ENCODE data around the gene ANKS1A.

ANKS1A gene

DNA sequence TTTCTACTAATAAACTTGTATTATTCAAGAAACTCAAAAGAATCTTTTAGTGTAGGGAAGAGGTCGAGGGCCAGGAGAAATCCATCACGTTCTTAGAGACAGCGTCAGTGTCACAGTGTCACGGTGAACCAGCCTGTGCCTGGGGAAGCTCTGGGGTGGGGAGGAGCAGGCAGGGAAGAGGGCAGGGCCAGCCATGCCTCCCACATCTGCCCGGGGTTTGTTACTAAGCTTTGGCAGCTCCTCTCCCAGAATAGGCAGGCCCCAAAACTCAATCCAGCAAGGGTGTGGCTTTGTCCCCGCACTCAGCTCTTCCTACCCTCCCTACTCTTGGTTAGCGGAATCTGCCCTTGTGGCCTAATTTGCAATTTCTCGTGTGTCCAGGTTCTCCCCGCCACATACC lies 179.2 kb downstream of the ANKS1A start:
- Histone ChIP-seq H3K27ac (ENCODE audit: low read depth, low read length) (no peak overlapping the region), H3K9me3 (ENCODE audit: control insufficient read depth, insufficient read depth, low read depth, low read length) (no peaks in the 10 kb centered on the region), H3K36me3 (ENCODE audit: control insufficient read depth, insufficient read depth, low read length) (peaks cover 34% of the 10 kb centered on the region), H3K27me3 (ENCODE audit: control insufficient read depth, insufficient read depth, low read length) (no peaks in the 10 kb centered on the region), H3K9ac (ENCODE audit: low read length) (no peak overlapping the region), H3K4me1 (ENCODE audit: control insufficient read depth, insufficient read depth, low read length) (peaks cover 28% of the 10 kb centered on the region), H3K4me3 (ENCODE audit: low read depth, low read length) (no peak overlapping the region)

DNA sequence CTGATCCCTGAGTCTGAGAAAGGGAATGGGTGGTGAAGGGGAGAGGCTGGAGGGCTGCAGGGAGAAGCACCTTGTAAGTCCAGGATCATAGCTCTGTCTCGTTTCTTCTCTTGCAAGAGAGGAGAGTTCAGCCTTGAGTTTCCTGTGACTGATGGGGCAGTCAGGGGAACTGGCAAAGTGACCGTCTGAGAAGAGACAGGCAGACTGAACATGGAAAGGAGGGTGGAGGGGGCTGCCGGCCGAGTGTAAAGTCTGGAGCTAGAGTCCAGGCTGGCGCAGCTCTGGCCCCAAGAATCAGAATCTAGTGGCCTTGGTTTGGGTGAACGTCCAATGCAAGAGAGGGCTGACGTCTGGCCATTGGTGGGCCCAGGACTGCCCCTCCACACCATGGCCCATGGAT lies 179.6 kb downstream of the ANKS1A start:
- H3K4me1 ChIP-seq (ENCODE audit: control insufficient read depth, insufficient read depth, low read length), result peaks cover 28% of the 10 kb centered on the region
- H3K4me3 ChIP-seq (ENCODE audit: low read depth, low read length), result no peak overlapping the region
- no peaks in the 10 kb centered on the region for H3K27me3 ChIP-seq (ENCODE audit: control insufficient read depth, insufficient read depth, low read length)
- H3K9me3 ChIP-seq (ENCODE audit: control insufficient read depth, insufficient read depth, low read depth, low read length), result no peaks in the 10 kb centered on the region
- H3K27ac ChIP-seq (ENCODE audit: low read depth, low read length), result no peak overlapping the region
- H3K9ac ChIP-seq (ENCODE audit: low read length), result no peak overlapping the region
- H3K36me3 ChIP-seq (ENCODE audit: control insufficient read depth, insufficient read depth, low read length), result peaks cover 31% of the 10 kb centered on the region

DNA sequence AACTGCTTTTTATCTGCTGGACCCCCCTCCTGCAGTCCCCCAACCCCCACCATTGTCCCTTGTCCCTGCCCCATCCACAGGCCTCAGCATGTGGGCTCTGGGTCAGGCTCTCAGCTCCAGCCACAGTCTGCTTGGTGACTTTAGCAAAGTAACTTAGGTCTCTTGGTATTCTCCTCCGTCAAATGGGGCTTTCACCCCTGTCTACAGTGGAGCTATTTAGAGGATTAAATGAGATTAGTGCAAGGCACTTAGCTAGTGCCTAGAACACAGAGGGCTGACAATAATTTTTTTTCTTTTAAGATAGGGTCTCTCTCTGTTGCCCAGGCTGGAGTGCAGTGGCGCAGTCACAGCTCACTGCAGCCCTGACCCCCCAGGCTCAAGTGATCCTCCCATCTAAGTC lies 180.2 kb downstream of the ANKS1A start:
- peaks cover 30% of the 10 kb centered on the region for H3K36me3 ChIP-seq (ENCODE audit: control insufficient read depth, insufficient read depth, low read length)
- H3K4me1 ChIP-seq (ENCODE audit: control insufficient read depth, insufficient read depth, low read length), result peaks cover 28% of the 10 kb centered on the region
- H3K4me3 ChIP-seq (ENCODE audit: low read depth, low read length), result no peak overlapping the region
- H3K9ac ChIP-seq (ENCODE audit: low read length), result no peak overlapping the region
- H3K9me3 ChIP-seq (ENCODE audit: control insufficient read depth, insufficient read depth, low read depth, low read length), result no peaks in the 10 kb centered on the region
- H3K27ac ChIP-seq (ENCODE audit: low read depth, low read length), result no peak overlapping the region
- no peaks in the 10 kb centered on the region for H3K27me3 ChIP-seq (ENCODE audit: control insufficient read depth, insufficient read depth, low read length)

DNA sequence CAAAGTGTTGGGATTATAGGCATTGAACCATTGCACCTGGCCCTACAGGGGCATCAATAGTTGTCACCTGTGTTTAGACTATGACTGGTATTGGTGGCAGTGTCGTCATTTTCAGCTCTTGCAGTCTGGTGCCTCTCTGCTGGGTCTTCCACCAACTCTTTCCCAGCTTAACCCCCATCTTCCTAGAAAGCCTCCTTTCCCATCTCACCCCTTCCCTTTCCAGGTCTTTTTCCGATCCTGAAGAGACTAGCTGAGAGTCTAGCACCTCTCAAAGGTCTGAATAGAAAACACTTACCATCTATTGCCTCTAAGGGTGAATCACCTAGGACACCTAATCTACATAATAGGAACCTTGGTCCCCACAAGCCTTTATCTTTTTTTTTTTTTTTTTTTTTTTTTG lies 181.1 kb downstream of the ANKS1A start:
- no peak overlapping the region for H3K4me3 ChIP-seq (ENCODE audit: low read depth, low read length)
- H3K27me3 ChIP-seq (ENCODE audit: control insufficient read depth, insufficient read depth, low read length), result no peaks in the 10 kb centered on the region
- no peak overlapping the region for H3K9ac ChIP-seq (ENCODE audit: low read length)
- H3K4me1 ChIP-seq (ENCODE audit: control insufficient read depth, insufficient read depth, low read length), result peaks cover 28% of the 10 kb centered on the region
- H3K27ac ChIP-seq (ENCODE audit: low read depth, low read length), result no peak overlapping the region
- H3K36me3 ChIP-seq (ENCODE audit: control insufficient read depth, insufficient read depth, low read length), result peaks cover 30% of the 10 kb centered on the region; the same call in 1 of the 2 replicates
- H3K9me3 ChIP-seq (ENCODE audit: control insufficient read depth, insufficient read depth, low read depth, low read length), result no peaks in the 10 kb centered on the region

DNA sequence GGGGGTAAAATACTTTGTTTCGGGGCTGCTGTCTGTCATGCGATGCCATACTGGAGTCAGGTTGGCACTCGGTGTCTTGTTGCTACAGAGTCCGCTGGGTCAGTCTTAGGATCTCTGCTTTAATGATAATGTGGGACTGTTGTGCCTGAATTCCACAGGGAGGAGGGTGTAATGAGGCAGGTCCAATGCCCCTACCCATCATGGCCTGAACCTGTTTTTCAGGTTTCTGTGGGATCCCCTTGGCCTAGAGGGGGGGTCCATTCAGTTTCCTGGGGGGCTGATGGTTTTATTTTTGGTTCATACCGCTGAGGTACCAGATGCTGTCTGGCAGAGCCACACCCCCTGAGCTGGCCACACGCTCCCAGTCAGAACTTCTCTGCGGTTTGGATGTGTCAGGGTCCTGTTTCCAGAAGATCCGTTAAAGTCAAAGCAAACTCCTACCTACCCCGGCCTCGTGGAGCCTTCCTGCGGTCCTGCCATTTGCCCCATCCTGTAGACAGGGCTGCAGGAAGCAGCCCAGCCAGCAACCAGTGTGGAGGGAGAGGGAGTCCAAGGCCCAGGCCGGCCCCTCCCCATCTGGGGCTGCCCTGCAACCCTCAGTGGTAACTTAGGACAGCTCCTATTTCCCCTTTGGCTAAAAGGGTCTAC lies 182.4 kb downstream of the ANKS1A start:
- H3K4me3 ChIP-seq (ENCODE audit: low read depth, low read length), result no peak overlapping the region
- H3K27me3 ChIP-seq (ENCODE audit: control insufficient read depth, insufficient read depth, low read length), result no peaks in the 10 kb centered on the region
- H3K27ac ChIP-seq (ENCODE audit: low read depth, low read length), result no peak overlapping the region
- peaks cover 28% of the 10 kb centered on the region for H3K4me1 ChIP-seq (ENCODE audit: control insufficient read depth, insufficient read depth, low read length)
- H3K9ac ChIP-seq (ENCODE audit: low read length), result no peak overlapping the region
- H3K36me3 ChIP-seq (ENCODE audit: control insufficient read depth, insufficient read depth, low read length), result peaks cover 20% of the 10 kb centered on the region; the same call in 1 of the 2 replicates
- H3K9me3 ChIP-seq (ENCODE audit: control insufficient read depth, insufficient read depth, low read depth, low read length), result no peaks in the 10 kb centered on the region

DNA sequence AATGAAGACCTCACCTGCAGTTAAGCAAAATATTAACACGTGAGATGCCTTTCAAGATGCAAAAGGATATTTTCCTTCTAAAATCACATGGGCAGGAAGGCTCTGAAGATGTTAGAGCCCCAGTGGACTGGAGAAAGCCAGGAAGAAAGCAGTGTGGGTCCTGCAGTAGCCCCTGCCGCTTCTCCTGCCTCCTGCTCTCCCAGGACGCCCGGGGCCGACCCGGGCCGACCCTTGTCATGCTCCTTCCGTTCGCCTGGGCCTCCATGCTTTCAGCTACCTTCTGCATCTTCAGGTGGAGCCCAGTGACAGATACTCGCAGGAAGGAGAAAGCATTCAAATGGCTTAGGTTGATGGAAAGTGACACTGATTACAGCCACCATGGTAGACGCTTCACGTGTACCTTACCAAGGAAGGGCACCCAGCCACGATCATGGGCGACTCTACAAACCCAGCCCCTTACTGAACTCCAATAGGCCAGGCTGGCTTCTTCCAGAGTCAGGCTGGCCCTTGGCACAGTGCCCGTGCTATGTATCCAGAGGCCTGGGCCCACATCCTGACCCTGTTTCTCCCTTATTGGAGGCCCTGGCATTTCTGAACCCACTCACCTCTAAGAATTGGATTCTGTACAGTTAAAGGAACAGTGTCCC lies 183.1 kb downstream of the ANKS1A start:
- H3K27ac ChIP-seq (ENCODE audit: low read depth, low read length), result no peak overlapping the region
- H3K9me3 ChIP-seq (ENCODE audit: control insufficient read depth, insufficient read depth, low read depth, low read length), result no peaks in the 10 kb centered on the region
- no peak overlapping the region for H3K9ac ChIP-seq (ENCODE audit: low read length)
- peaks cover 28% of the 10 kb centered on the region for H3K4me1 ChIP-seq (ENCODE audit: control insufficient read depth, insufficient read depth, low read length)
- peaks cover 20% of the 10 kb centered on the region for H3K36me3 ChIP-seq (ENCODE audit: control insufficient read depth, insufficient read depth, low read length)
- H3K4me3 ChIP-seq (ENCODE audit: low read depth, low read length), result no peak overlapping the region
- no peaks in the 10 kb centered on the region for H3K27me3 ChIP-seq (ENCODE audit: control insufficient read depth, insufficient read depth, low read length)

DNA sequence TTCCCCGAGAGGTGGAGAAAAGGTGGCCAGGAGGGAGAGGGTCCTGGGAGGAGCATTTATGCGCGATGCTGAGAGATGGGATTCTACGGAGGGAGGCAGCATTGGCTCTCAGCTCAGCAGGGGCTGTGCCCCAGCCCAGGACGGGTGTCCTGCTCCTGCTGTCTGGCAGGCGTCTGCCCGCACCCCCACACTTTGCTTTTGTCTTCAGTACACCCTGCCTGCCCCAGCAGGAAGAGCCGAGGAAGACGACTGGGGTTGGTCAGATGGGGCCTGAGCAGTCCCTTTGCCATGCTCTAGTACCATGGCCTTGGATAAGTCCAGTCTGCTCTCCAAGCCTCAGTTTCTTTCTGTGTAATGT lies 183.6 kb downstream of the ANKS1A start:
- Histone ChIP-seq H3K9ac (ENCODE audit: low read length) (no peak overlapping the region), H3K9me3 (ENCODE audit: control insufficient read depth, insufficient read depth, low read depth, low read length) (no peaks in the 10 kb centered on the region), H3K36me3 (ENCODE audit: control insufficient read depth, insufficient read depth, low read length) (peaks cover 24% of the 10 kb centered on the region), H3K27ac (ENCODE audit: low read depth, low read length) (no peak overlapping the region), H3K27me3 (ENCODE audit: control insufficient read depth, insufficient read depth, low read length) (no peaks in the 10 kb centered on the region), H3K4me3 (ENCODE audit: low read depth, low read length) (no peak overlapping the region), H3K4me1 (ENCODE audit: control insufficient read depth, insufficient read depth, low read length) (peaks cover 28% of the 10 kb centered on the region)

DNA sequence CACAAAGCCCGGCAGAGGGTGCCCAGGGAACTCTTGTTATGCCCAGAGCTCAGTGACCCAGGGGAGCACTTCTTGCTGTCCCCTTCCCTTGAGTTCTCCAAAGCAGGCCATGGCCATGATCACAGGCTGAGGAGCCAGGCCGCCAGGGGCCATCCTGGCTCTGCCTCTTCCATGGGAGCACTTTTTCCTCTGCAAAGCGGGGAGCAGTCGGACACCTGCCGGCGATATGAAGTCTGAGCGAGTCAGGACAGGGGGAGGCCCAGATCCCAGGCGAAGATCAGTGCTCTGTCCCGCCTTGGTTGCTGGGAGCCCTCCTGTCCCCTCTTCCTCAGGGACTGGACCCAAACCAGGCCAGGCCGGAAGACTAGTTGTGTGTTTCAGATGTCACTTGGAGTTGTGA lies 184.2 kb downstream of the ANKS1A start:
- Histone ChIP-seq H3K36me3 (ENCODE audit: control insufficient read depth, insufficient read depth, low read length) (peaks cover 27% of the 10 kb centered on the region), H3K27me3 (ENCODE audit: control insufficient read depth, insufficient read depth, low read length) (no peaks in the 10 kb centered on the region), H3K27ac (ENCODE audit: low read depth, low read length) (no peak overlapping the region), H3K4me3 (ENCODE audit: low read depth, low read length) (no peak overlapping the region), H3K9ac (ENCODE audit: low read length) (no peak overlapping the region), H3K4me1 (ENCODE audit: control insufficient read depth, insufficient read depth, low read length) (peaks cover 27% of the 10 kb centered on the region), H3K9me3 (ENCODE audit: control insufficient read depth, insufficient read depth, low read depth, low read length) (no peaks in the 10 kb centered on the region)

DNA sequence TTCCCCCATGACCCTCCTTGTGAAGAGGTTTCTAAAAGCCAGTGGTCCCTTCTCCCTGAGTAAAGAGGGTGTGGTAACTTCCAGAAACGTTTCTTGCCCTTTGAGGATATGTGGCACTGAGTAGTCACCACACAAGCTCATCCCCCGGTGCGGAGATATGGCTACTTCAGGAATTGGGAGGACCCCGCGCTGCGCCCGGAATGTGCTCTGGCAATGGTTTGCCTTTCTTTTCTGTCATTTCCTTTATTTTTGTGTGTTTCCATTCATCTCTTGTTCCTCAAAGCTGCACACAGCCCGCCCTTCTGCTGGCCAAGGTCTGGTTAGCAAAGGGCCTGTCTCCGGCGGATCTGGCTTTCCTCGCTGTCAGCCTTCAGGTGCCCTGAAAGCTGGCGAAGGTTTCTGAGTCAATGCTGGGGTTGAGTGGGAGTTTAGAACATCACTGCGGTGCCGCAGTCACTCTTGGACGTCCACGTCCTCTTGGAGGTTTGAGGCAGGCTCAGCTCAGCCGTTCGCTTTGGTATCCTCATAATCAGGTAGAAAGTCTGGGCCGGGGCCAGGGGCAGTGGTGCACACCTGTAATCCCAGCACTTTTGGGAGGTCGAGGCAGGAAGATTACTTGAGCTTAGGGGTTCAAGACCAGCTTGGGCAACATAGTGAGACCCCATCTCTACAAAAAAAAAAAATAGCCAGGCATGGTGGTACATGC lies 184.9 kb downstream of the ANKS1A start:
- Histone ChIP-seq H3K36me3 (ENCODE audit: control insufficient read depth, insufficient read depth, low read length) (peaks cover 34% of the 10 kb centered on the region), H3K4me1 (ENCODE audit: control insufficient read depth, insufficient read depth, low read length) (peaks cover 20% of the 10 kb centered on the region), H3K27me3 (ENCODE audit: control insufficient read depth, insufficient read depth, low read length) (no peaks in the 10 kb centered on the region), H3K9ac (ENCODE audit: low read length) (no peak overlapping the region), H3K9me3 (ENCODE audit: control insufficient read depth, insufficient read depth, low read depth, low read length) (no peaks in the 10 kb centered on the region), H3K27ac (ENCODE audit: low read depth, low read length) (no peak overlapping the region), H3K4me3 (ENCODE audit: low read depth, low read length) (no peak overlapping the region)

DNA sequence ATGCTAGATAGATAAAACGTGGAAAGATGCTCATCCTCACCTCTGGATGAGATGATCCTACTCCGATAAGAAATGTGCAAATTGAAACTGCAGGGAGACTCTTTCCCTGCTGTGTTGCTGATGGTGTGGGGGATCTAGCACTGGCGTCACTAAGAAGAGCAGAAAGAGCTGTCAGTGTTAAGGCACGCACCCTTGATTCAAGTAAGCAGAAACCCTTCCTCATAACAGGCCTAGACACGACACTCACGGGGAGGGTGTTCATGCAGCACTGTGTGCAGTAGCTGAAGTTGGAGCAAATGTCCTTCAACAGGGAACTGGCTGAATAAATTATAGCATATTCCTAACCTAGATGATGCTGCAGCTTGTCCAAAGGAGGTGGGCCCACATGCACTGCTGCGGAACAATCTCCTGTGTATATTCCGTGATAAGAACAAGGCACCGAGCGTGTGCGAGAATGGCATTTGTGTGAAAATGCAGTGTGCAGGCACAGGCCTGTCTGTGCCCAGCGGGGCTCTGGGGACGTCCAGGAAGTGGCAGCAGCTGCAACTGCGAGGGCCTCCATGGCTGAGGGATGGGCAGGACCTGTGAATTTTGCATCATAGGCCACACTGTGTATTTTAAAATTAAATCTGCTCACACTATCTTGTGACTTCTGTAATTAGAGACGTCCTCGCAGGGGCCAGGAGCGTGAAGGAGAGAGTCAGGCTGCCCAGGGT lies 188.1 kb downstream of the ANKS1A start:
- no peak overlapping the region for H3K4me3 ChIP-seq (ENCODE audit: low read depth, low read length)
- H3K9me3 ChIP-seq (ENCODE audit: control insufficient read depth, insufficient read depth, low read depth, low read length), result no peaks in the 10 kb centered on the region
- no peaks in the 10 kb centered on the region for H3K27me3 ChIP-seq (ENCODE audit: control insufficient read depth, insufficient read depth, low read length)
- H3K4me1 ChIP-seq (ENCODE audit: control insufficient read depth, insufficient read depth, low read length), result peaks cover 16% of the 10 kb centered on the region
- no peak overlapping the region for H3K9ac ChIP-seq (ENCODE audit: low read length)
- peaks cover 51% of the 10 kb centered on the region for H3K36me3 ChIP-seq (ENCODE audit: control insufficient read depth, insufficient read depth, low read length)
- no peak overlapping the region for H3K27ac ChIP-seq (ENCODE audit: low read depth, low read length)

DNA sequence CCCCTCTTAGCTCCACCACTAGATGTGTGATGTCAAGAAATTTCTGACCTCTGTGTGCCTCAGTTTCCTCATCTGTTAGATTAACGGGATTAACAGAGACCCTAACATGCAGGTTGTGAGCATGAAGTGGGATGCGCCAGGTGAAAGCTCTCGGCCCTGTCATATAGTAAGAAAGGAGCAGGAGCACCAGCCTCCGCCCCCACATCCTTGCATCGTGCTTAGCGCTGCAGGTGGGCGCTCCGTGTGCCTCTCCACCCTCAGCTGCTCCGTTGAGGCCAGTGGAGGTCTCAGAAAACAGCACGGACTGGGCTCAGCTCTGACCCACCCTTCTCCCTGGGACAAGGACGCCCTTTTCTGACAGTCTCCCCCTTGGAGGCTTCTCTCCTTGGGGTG lies 188.7 kb downstream of the ANKS1A start:
- H3K9me3 ChIP-seq (ENCODE audit: control insufficient read depth, insufficient read depth, low read depth, low read length), result no peaks in the 10 kb centered on the region
- H3K4me1 ChIP-seq (ENCODE audit: control insufficient read depth, insufficient read depth, low read length), result peaks cover 22% of the 10 kb centered on the region
- no peak overlapping the region for H3K4me3 ChIP-seq (ENCODE audit: low read depth, low read length)
- H3K9ac ChIP-seq (ENCODE audit: low read length), result no peak overlapping the region
- H3K27ac ChIP-seq (ENCODE audit: low read depth, low read length), result no peak overlapping the region
- no peaks in the 10 kb centered on the region for H3K27me3 ChIP-seq (ENCODE audit: control insufficient read depth, insufficient read depth, low read length)
- H3K36me3 ChIP-seq (ENCODE audit: control insufficient read depth, insufficient read depth, low read length), result peaks cover 50% of the 10 kb centered on the region

Measured in HUES6 (cell line).